Measurements from ENCODE around the gene GABRQ.

The GABRQ gene

GRCh38 chrX:152637649-152638442 lies at the start of gene GABRQ:
TSS of gene GABRQ (plus strand) at chrX:152637895. CDS start at chrX:152638203, 308 bp downstream.
- DNase-seq, result peak; percentile 87

- DNase-seq, result no peak
Measured at GRCh38 chrX:152588206-152588605, 49.5 kb upstream of the GABRQ start.

- DNase-seq, result peak; percentile 74
Measured at GRCh38 chrX:152600853-152601633, 36.7 kb upstream of the GABRQ start.

GRCh38 chrX:152601848-152602616 lies 35.7 kb upstream of the GABRQ start:
- peak; percentile 47 for DNase-seq

- peak; percentile 60 for DNase-seq
Measured at GRCh38 chrX:152614791-152615190, 22.9 kb upstream of the GABRQ start.

- DNase-seq, result no peak
Measured at GRCh38 chrX:152619897-152620296, 17.8 kb upstream of the GABRQ start.

- DNase-seq, result peak; percentile 40
Measured at GRCh38 chrX:152632445-152633097, 5.1 kb upstream of the GABRQ start.

- peak; percentile 67 for DNase-seq
Measured at GRCh38 chrX:152635941-152636340, 1.8 kb upstream of the GABRQ start.

GRCh38 chrX:152638443-152638904 lies 779 bp downstream of the GABRQ start:
- DNase-seq, result no peak

GRCh38 chrX:152639426-152639825 lies 1.7 kb downstream of the GABRQ start:
- DNase-seq, result no peak

GRCh38 chrX:152640034-152640818 lies 2.5 kb downstream of the GABRQ start:
- DNase-seq, result no peak

GRCh38 chrX:152641256-152641875 lies 3.7 kb downstream of the GABRQ start:
- no peak for DNase-seq

- DNase-seq, result no peak
Measured at GRCh38 chrX:152641996-152642395, 4.3 kb downstream of the GABRQ start.

GRCh38 chrX:152642931-152643564 lies 5.4 kb downstream of the GABRQ start:
- DNase-seq, result no peak

- DNase-seq, result no peak
Measured at GRCh38 chrX:152646961-152647360, 9.3 kb downstream of the GABRQ start.

GRCh38 chrX:152647978-152648377 lies 10.3 kb downstream of the GABRQ start:
- DNase-seq, result no peak

- DNase-seq, result no peak
Measured at GRCh38 chrX:152652060-152652459, 14.4 kb downstream of the GABRQ start.

GRCh38 chrX:152652467-152652866 lies 14.8 kb downstream of the GABRQ start:
- no peak for DNase-seq

- no peak for DNase-seq
Measured at GRCh38 chrX:152656087-152656486, 18.4 kb downstream of the GABRQ start.

- DNase-seq, result no peak
Measured at GRCh38 chrX:152656890-152657289, 19.2 kb downstream of the GABRQ start.

GRCh38 chrX:152658302-152658701 lies 20.6 kb downstream of the GABRQ start:
- DNase-seq, result no peak
